Calu3 (cell line): ENCODE results near the gene KDM1A. TPM values are rescaled to one million over a fixed set of nuclear protein-coding genes. Genes with fewer than 3 reads are reported as not detected.

ENCODE experiments used
- BruUV-seq: library from RNA; stranded (reverse); fragments of 400-500 nt; replicated peaks from 2 replicates; lab custom pipeline; 2021; lab: Mats Ljungman, UMichigan
- CTCF ChIA-PET: fragments of 300-600 bp; sonication (Branson Sonifier 250); formaldehyde crosslinking; loops from one replicate; lab custom pipeline; 2022; ENCODE audit warnings: antibody characterized with exemption; lab: Charles Lee
- DNase-seq: peaks from one replicate; pipeline ENCODE4 v3.0.0; 2022
- H3K27ac Mint-ChIP-seq: one replicate; pipeline ENCODE4 v1.8.0; 2022; ENCODE audit warnings: mixed read lengths; ENCODE audit not compliant: unreplicated experiment
- H3K27me3 Mint-ChIP-seq: one replicate; pipeline ENCODE4 v1.8.0; 2022; ENCODE audit warnings: mixed read lengths; ENCODE audit not compliant: unreplicated experiment
- H3K36me3 Mint-ChIP-seq: one replicate; pipeline ENCODE4 v1.8.0; 2022; ENCODE audit warnings: mild to moderate bottlenecking, moderate library complexity, mixed read lengths; ENCODE audit not compliant: insufficient read depth, unreplicated experiment
- H3K4me1 Mint-ChIP-seq: one replicate; pipeline ENCODE4 v1.8.0; 2022; ENCODE audit warnings: mild to moderate bottlenecking, low read depth, mixed read lengths; ENCODE audit not compliant: unreplicated experiment
- H3K4me3 Mint-ChIP-seq: one replicate; pipeline ENCODE4 v1.8.0; 2022; ENCODE audit warnings: mild to moderate bottlenecking, low read depth, moderate library complexity, mixed read lengths; ENCODE audit not compliant: unreplicated experiment
- H3K9me3 Mint-ChIP-seq: one replicate; pipeline ENCODE4 v1.8.0; 2022; ENCODE audit warnings: low read depth, mixed read lengths; ENCODE audit not compliant: unreplicated experiment
- intact Hi-C: fragments of 100-400 bp; cut with micrococcal nuclease; formaldehyde crosslinking; loops from one replicate; pipeline ENCODE4 v1.10.0; 2022; ENCODE audit not compliant: unreplicated experiment
- total RNA-seq: library from RNA; stranded (reverse); gene quantifications from 2 replicates; pipeline ENCODE4 v1.2.3, GENCODE V29; 2022
- TF ChIP-seq, protein P1 (sequence below): fragments of 200-600 bp; IDR thresholded peaks from one replicate; pipeline ENCODE4 v1.8.0; 2022; ENCODE audit warnings: antibody characterized with exemption; ENCODE audit not compliant: unreplicated experiment

The KDM1A gene
- total RNA-seq, 1 experiment from 2014 or later, result 67.8 TPM

DNA sequence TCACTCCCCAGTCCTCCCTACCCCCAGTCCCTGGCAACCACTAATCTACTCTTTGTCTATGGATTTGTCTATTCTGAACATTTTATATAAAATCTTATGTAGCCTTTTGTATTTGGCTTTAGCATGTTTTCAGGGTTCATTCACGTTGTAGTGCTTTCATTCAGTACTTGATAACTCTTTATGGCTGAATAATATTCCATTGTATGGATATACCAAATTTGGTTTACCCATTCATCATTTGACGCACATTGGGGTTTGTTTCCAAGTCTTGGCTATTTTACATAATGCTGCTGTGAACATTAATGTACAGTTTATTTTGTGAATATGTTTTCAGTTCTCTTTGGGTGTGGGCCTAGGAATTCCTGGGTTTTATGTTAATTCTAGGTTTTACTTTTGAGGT lies 2.6 kb downstream of the KDM1A start:
- H3K4me1 Mint-ChIP-seq, result peaks cover 17% of the 10 kb centered on the region
- H3K9me3 Mint-ChIP-seq, result peaks cover 3% of the 10 kb centered on the region
- TF ChIP-seq, protein P1, sequence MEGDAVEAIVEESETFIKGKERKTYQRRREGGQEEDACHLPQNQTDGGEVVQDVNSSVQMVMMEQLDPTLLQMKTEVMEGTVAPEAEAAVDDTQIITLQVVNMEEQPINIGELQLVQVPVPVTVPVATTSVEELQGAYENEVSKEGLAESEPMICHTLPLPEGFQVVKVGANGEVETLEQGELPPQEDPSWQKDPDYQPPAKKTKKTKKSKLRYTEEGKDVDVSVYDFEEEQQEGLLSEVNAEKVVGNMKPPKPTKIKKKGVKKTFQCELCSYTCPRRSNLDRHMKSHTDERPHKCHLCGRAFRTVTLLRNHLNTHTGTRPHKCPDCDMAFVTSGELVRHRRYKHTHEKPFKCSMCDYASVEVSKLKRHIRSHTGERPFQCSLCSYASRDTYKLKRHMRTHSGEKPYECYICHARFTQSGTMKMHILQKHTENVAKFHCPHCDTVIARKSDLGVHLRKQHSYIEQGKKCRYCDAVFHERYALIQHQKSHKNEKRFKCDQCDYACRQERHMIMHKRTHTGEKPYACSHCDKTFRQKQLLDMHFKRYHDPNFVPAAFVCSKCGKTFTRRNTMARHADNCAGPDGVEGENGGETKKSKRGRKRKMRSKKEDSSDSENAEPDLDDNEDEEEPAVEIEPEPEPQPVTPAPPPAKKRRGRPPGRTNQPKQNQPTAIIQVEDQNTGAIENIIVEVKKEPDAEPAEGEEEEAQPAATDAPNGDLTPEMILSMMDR, result no peak
- H3K36me3 Mint-ChIP-seq, result peaks cover 29% of the 10 kb centered on the region
- no peaks in the 10 kb centered on the region for H3K27me3 Mint-ChIP-seq
- peak overlapping the region; percentile 97 for H3K4me3 Mint-ChIP-seq
- no peak for DNase-seq
- CTCF ChIA-PET, result no interaction called here
- no peak overlapping the region for H3K27ac Mint-ChIP-seq
- intact Hi-C loops, result loop anchor here (2.0 kb wide), 1 partner anchor 45 kb away; no protein-coding TSS in a partner anchor
- no TSS peak for BruUV-seq

DNA sequence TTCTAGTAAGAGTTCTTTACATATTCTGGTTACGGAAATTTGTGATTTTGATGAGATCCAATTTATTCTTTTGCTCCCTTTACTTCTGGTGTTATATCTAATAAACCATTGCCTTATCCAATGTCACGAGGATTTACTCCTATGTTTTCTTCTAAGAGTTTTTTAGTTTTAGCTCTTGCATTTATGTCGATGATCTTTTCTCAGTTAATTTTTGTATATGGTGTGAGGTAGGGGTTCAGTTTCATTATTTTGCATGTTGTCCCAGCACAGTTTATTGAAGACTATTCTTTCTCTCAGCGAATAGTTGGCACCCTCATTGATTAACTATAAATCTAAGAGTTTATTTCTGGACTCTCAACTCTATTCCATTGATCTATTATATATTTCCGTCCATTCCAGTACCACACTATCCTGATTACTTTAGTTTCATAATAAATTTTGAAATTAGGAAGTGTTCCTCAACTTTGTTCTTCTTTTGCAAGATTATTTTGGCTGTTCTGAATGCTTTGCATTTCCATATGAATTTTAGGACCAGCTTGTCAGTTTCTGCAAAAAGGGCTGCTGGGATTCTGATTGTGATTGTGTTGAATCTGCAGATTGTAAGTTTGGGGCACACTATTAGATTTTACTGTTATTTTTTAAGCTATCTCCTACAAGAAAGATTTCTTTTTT lies 4.0 kb downstream of the KDM1A start:
- Mint-ChIP-seq H3K27me3 (no peaks in the 10 kb centered on the region), H3K27ac (no peak overlapping the region), H3K4me3 (no peak overlapping the region), H3K36me3 (peaks cover 29% of the 10 kb centered on the region), H3K4me1 (peaks cover 13% of the 10 kb centered on the region), H3K9me3 (peaks cover 3% of the 10 kb centered on the region)
- TSS peak; percentile 0 for BruUV-seq
- TF ChIP-seq, protein P1, result no peak
- CTCF ChIA-PET, result no interaction called here
- intact Hi-C loops, result no loop called here
- DNase-seq, result no peak

DNA sequence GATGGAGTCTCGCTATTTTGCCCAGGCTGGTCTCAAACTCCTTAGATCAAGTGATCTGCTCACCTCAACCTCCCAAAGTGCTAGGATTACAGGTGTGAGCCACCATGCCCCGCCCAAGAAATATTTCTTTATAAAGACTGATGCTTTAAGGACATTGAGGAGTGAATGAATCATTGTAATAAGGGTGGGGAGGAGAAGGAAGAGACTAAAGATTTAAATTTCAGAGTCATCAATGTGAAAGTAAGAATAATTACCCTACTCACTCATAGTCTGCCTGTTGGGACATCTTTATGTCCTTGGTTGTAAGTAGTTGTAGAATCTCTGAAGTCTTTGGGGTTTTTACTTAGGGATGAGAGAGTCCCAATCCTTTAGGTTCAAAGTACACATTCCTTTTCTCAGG lies 7.3 kb downstream of the KDM1A start:
- Mint-ChIP-seq H3K4me1 (peaks cover 8% of the 10 kb centered on the region), H3K36me3 (no peaks in the 10 kb centered on the region), H3K27ac (no peak overlapping the region), H3K4me3 (no peak overlapping the region), H3K9me3 (peaks cover 3% of the 10 kb centered on the region), H3K27me3 (no peaks in the 10 kb centered on the region)
- TF ChIP-seq, protein P1, result no peak
- DNase-seq, result no peak
- intact Hi-C loops, result no loop called here
- CTCF ChIA-PET, result no interaction called here
- no TSS peak for BruUV-seq

DNA sequence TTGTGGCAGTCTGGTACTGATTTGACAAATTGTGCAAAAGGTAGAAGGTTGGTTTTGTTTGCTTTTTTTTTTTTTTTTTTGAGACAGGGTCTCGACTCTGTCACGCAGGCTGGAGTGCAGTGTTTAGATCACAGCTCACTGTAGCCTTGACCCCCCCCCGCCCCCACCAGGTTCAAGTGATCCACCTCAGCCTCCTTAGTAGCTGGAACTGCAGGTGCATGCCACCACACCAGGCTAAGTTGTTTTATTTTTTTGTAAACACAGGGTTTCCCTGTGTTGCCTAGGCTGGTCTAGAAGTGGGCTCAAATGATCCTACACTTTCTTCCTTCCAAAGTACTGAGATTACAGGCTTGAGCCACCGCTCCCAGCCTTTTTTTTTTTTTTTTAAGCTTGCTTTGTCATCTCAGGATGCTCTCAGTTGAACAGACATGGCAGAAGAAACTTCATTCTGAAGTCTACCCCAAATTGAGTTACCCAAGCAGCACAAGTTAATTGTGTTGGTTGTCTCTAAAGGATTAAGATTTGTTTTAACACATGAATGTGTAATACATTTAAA lies 8.2 kb downstream of the KDM1A start:
- Mint-ChIP-seq H3K36me3 (no peaks in the 10 kb centered on the region), H3K27ac (no peak overlapping the region), H3K4me3 (no peak overlapping the region), H3K9me3 (peaks cover 3% of the 10 kb centered on the region), H3K27me3 (no peaks in the 10 kb centered on the region), H3K4me1 (peaks cover 8% of the 10 kb centered on the region)
- TF ChIP-seq, protein P1, result no peak
- no TSS peak for BruUV-seq
- no peak for DNase-seq
- CTCF ChIA-PET, result no interaction called here
- intact Hi-C loops, result no loop called here
